SJSA1 (cell line): Measurements from ENCODE around the gene CEP170B. TPM values are rescaled to one million over a fixed set of nuclear protein-coding genes. Genes with fewer than 3 reads are reported as not detected.
A peak's percentile ranks its signal among the peaks of the same experiment; 100 is the strongest.

ENCODE experiments used
- DNase-seq, 2 experiments: peaks; one replicate each; pipeline ENCODE4 v3.0.0-alpha.2; 2015 to 2020; ENCODE audit warnings: low spot score in 2 of 2, low read depth in 1 of 2
- H3K27ac ChIP-seq: fragments of 250-450 bp; sonication (Bioruptor Pico); 2 replicates; pipeline ENCODE4 v1.5.1; 2020; ENCODE audit warnings: mild to moderate bottlenecking, moderate library complexity
- H3K27me3 ChIP-seq: fragments of 250-450 bp; sonication (Bioruptor Pico); replicated peaks from 2 replicates; pipeline ENCODE4 v1.5.1; 2020; ENCODE audit warnings: mild to moderate bottlenecking, moderate library complexity
- H3K36me3 ChIP-seq: fragments of 250-450 bp; sonication (Bioruptor Pico); 2 replicates; pipeline ENCODE4 v1.5.1; 2020; ENCODE audit warnings: mild to moderate bottlenecking
- H3K4me1 ChIP-seq: fragments of 250-450 bp; sonication (Bioruptor Pico); replicated peaks from 2 replicates; pipeline ENCODE4 v1.6.1; 2021; ENCODE audit warnings: mild to moderate bottlenecking
- H3K4me3 ChIP-seq: fragments of 250-450 bp; sonication (Bioruptor Pico); 2 replicates; pipeline ENCODE4 v1.5.1; 2020; ENCODE audit warnings: mild to moderate bottlenecking
- H3K9me3 ChIP-seq: fragments of 250-450 bp; sonication (Bioruptor Pico); replicated peaks from 2 replicates; pipeline ENCODE4 v1.5.1; 2020; ENCODE audit warnings: mild to moderate bottlenecking
- total RNA-seq: library from RNA; depleted of rRNA; stranded (reverse); fragments of >200 nt; shearing (Covaris generic); gene quantifications from 2 replicates; pipeline ENCODE4 v1.2.3, GENCODE V29; 2014; rRNA removed

Gene CEP170B
- total RNA-seq: 5.9 and 9.3 TPM in 2 replicates

- DNase-seq: no peak
- peaks cover 16% of the 10 kb centered on the region for H3K4me1 ChIP-seq
- 0 out of 2 replicates have a peak within 1 kb of the TSS, but pooled peaks have one; percentile 0 for H3K27ac ChIP-seq
- no peaks in the 10 kb centered on the region for H3K9me3 ChIP-seq
- H3K27me3 ChIP-seq: peaks cover 10% of the 10 kb centered on the region
- peak within 1 kb of the TSS; percentile 89 for H3K4me3 ChIP-seq
- H3K36me3 ChIP-seq: 0 out of 2 replicates have a peak, but pooled peaks cover 5% of the 10 kb centered on the region
These were observed at the start of gene CEP170B for GRCh38 chr14:104865081-104865630. CEP170B (plus strand) TSS chr14:104865268; CDS start chr14:104868451, 3,183 bp downstream.

GRCh38 chr14:104816616-104816884 is 48.5 kb upstream of the CEP170B start:
- H3K27me3 ChIP-seq: no peaks in the 10 kb centered on the region
- H3K36me3 ChIP-seq: 0 out of 2 replicates have a peak, but pooled peaks cover 4% of the 10 kb centered on the region
- peak overlapping the region; percentile 69; the same call in 1 of the 2 replicates for H3K27ac ChIP-seq
- H3K4me3 ChIP-seq: peak overlapping the region; percentile 82
- DNase-seq: no peak
- H3K4me1 ChIP-seq: peaks cover 13% of the 10 kb centered on the region
- H3K9me3 ChIP-seq: no peaks in the 10 kb centered on the region

- no peak overlapping the region for H3K4me3 ChIP-seq
- no peaks in the 10 kb centered on the region for H3K27me3 ChIP-seq
- no peaks in the 10 kb centered on the region for H3K9me3 ChIP-seq
- H3K36me3 ChIP-seq: 0 out of 2 replicates have a peak, but pooled peaks cover 4% of the 10 kb centered on the region
- DNase-seq: peak in 1 of 2 experiments; percentile 20
- peaks cover 13% of the 10 kb centered on the region for H3K4me1 ChIP-seq
- no peak overlapping the region for H3K27ac ChIP-seq
These were observed 46.9 kb upstream of the CEP170B start for GRCh38 chr14:104817930-104818713.

GRCh38 chr14:104818714-104819161 is 46.3 kb upstream of the CEP170B start:
- Histone ChIP-seq H3K27me3 (no peaks in the 10 kb centered on the region), H3K9me3 (no peaks in the 10 kb centered on the region), H3K27ac (no peak overlapping the region), H3K36me3 (0 out of 2 replicates have a peak, but pooled peaks cover 4% of the 10 kb centered on the region), H3K4me1 (peaks cover 13% of the 10 kb centered on the region), H3K4me3 (no peak overlapping the region)
- DNase-seq: peak in 1 of 2 experiments; percentile 20

GRCh38 chr14:104819361-104819781 is 45.7 kb upstream of the CEP170B start:
- Histone ChIP-seq H3K27me3 (no peaks in the 10 kb centered on the region), H3K4me3 (no peak overlapping the region), H3K9me3 (no peaks in the 10 kb centered on the region), H3K36me3 (0 out of 2 replicates have a peak, but pooled peaks cover 4% of the 10 kb centered on the region), H3K4me1 (peaks cover 13% of the 10 kb centered on the region), H3K27ac (no peak overlapping the region)
- DNase-seq: peak in 1 of 2 experiments; percentile 37

- Histone ChIP-seq H3K27ac (no peak overlapping the region), H3K36me3 (0 out of 2 replicates have a peak, but pooled peaks cover under 1% of the 10 kb centered on the region), H3K4me3 (no peak overlapping the region), H3K9me3 (peaks cover 3% of the 10 kb centered on the region; the same call in 1 of the 2 replicates), H3K27me3 (no peaks in the 10 kb centered on the region), H3K4me1 (peaks cover 13% of the 10 kb centered on the region)
- DNase-seq: peak in 1 of 2 experiments; percentile 58
These were observed 44.3 kb upstream of the CEP170B start for GRCh38 chr14:104820669-104821228.

GRCh38 chr14:104821229-104821945 is 43.7 kb upstream of the CEP170B start:
- H3K27ac ChIP-seq: no peak overlapping the region
- no peaks in the 10 kb centered on the region for H3K27me3 ChIP-seq
- no peak overlapping the region for H3K4me3 ChIP-seq
- H3K9me3 ChIP-seq: peaks cover 3% of the 10 kb centered on the region; the same call in 1 of the 2 replicates
- no peaks in the 10 kb centered on the region for H3K36me3 ChIP-seq
- peak in 1 of 2 experiments; percentile 34 for DNase-seq
- peaks cover 10% of the 10 kb centered on the region for H3K4me1 ChIP-seq

- Histone ChIP-seq H3K36me3 (no peaks in the 10 kb centered on the region), H3K9me3 (peaks cover 3% of the 10 kb centered on the region; the same call in 1 of the 2 replicates), H3K4me1 (peaks cover 6% of the 10 kb centered on the region), H3K4me3 (no peak overlapping the region), H3K27me3 (no peaks in the 10 kb centered on the region), H3K27ac (no peak overlapping the region)
- DNase-seq: no peak
These were observed 43.0 kb upstream of the CEP170B start for GRCh38 chr14:104821971-104822608.

- peaks cover 3% of the 10 kb centered on the region; the same call in 1 of the 2 replicates for H3K9me3 ChIP-seq
- H3K27ac ChIP-seq: no peak overlapping the region
- peaks cover 13% of the 10 kb centered on the region for H3K4me1 ChIP-seq
- no peaks in the 10 kb centered on the region for H3K36me3 ChIP-seq
- DNase-seq: no peak
- no peaks in the 10 kb centered on the region for H3K27me3 ChIP-seq
- no peak overlapping the region for H3K4me3 ChIP-seq
These were observed 42.0 kb upstream of the CEP170B start for GRCh38 chr14:104822821-104823615.

- Histone ChIP-seq H3K9me3 (peaks cover 3% of the 10 kb centered on the region; the same call in 1 of the 2 replicates), H3K36me3 (no peaks in the 10 kb centered on the region), H3K27ac (no peak overlapping the region), H3K4me3 (no peak overlapping the region), H3K4me1 (peaks cover 13% of the 10 kb centered on the region), H3K27me3 (no peaks in the 10 kb centered on the region)
- DNase-seq: no peak
These were observed 40.6 kb upstream of the CEP170B start for GRCh38 chr14:104824353-104824997.

GRCh38 chr14:104826189-104826860 is 38.7 kb upstream of the CEP170B start:
- H3K4me1 ChIP-seq: peaks cover 13% of the 10 kb centered on the region
- DNase-seq: peak; percentile 81 to 88
- no peaks in the 10 kb centered on the region for H3K36me3 ChIP-seq
- peaks cover 3% of the 10 kb centered on the region; the same call in 1 of the 2 replicates for H3K9me3 ChIP-seq
- H3K4me3 ChIP-seq: peak overlapping the region; percentile 47
- no peaks in the 10 kb centered on the region for H3K27me3 ChIP-seq
- no peak overlapping the region for H3K27ac ChIP-seq

GRCh38 chr14:104826861-104827176 is 38.2 kb upstream of the CEP170B start:
- peak overlapping the region; percentile 47 for H3K4me3 ChIP-seq
- peaks cover 3% of the 10 kb centered on the region; the same call in 1 of the 2 replicates for H3K9me3 ChIP-seq
- peaks cover 13% of the 10 kb centered on the region for H3K4me1 ChIP-seq
- no peaks in the 10 kb centered on the region for H3K27me3 ChIP-seq
- no peak overlapping the region for H3K27ac ChIP-seq
- no peaks in the 10 kb centered on the region for H3K36me3 ChIP-seq
- DNase-seq: no peak
